ENCODE measurements around the gene RBX1. TPM values are rescaled to one million over a fixed set of nuclear protein-coding genes. Genes with fewer than 3 reads are reported as not detected.

Gene RBX1
- polyA plus RNA-seq, 1 experiment, result 104 TPM

DNA sequence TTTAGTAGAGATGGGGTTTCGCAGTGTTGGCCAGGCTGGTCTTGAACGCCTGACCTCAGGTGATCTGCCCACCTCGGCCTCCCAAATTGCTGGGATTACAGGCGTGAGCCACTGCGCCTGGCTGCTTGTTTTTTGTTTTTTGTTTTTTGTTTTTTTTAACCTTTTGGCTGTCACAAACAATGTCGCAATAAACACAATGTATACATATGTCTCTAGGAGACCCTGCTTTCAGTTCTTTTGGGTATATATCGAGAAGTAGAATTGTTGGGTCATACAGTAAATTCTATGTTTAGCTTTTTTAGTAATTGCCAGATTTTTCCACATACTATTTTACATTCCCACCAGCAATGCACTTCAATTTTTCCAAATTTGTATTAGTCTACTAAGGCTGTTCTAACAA, 28.0 kb downstream of the RBX1 start:
- no peak overlapping the region for H3K27ac ChIP-seq (ENCODE audit: low read depth, low read length)
- POLR2A ChIA-PET, result no interaction called here
- DNase-seq (ENCODE audit: low read depth, low spot score), result no peak
- no peaks in the 10 kb centered on the region for H3K27me3 ChIP-seq (ENCODE audit: control insufficient read depth, insufficient read depth, low read length)
- H3K9me3 ChIP-seq (ENCODE audit: control insufficient read depth, insufficient read depth, low read length), result no peaks in the 10 kb centered on the region; the same call in 1 of the 2 replicates
- CTCF ChIA-PET, result no interaction called here
- TF ChIP-seq, protein P1, sequence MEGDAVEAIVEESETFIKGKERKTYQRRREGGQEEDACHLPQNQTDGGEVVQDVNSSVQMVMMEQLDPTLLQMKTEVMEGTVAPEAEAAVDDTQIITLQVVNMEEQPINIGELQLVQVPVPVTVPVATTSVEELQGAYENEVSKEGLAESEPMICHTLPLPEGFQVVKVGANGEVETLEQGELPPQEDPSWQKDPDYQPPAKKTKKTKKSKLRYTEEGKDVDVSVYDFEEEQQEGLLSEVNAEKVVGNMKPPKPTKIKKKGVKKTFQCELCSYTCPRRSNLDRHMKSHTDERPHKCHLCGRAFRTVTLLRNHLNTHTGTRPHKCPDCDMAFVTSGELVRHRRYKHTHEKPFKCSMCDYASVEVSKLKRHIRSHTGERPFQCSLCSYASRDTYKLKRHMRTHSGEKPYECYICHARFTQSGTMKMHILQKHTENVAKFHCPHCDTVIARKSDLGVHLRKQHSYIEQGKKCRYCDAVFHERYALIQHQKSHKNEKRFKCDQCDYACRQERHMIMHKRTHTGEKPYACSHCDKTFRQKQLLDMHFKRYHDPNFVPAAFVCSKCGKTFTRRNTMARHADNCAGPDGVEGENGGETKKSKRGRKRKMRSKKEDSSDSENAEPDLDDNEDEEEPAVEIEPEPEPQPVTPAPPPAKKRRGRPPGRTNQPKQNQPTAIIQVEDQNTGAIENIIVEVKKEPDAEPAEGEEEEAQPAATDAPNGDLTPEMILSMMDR (IDR thresholded peaks at IDR 0.05; ENCODE audit: low read depth, low read length), result no peak
- no peak overlapping the region for H3K4me3 ChIP-seq (ENCODE audit: low read depth, low read length)

DNA sequence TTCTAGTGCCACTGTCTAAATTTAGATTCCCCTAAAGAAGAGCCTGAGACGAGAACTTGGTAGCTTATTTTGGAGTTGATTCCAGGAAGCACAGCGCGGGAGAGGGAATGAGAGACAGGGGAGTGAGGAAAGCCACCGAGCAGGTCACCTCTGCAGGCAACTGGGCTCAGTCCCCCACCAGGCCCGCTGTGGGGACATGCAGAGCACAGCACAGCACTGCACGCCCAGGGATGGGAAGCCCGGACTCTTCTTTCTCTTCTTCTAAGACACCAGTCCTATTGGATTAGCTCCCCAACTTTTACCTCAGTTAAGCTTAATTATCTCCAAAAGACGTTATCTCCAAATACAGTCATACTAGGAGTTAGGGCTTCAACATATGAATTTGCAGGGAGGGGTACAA, 28.7 kb downstream of the RBX1 start:
- ChIA-PET POLR2A (no interaction called here), CTCF (no interaction called here)
- Histone ChIP-seq H3K9me3 (ENCODE audit: control insufficient read depth, insufficient read depth, low read length) (no peaks in the 10 kb centered on the region; the same call in 1 of the 2 replicates), H3K27me3 (ENCODE audit: control insufficient read depth, insufficient read depth, low read length) (no peaks in the 10 kb centered on the region), H3K27ac (ENCODE audit: low read depth, low read length) (no peak overlapping the region), H3K4me3 (ENCODE audit: low read depth, low read length) (no peak overlapping the region)
- TF ChIP-seq, protein P1 (IDR thresholded peaks at IDR 0.05; ENCODE audit: low read depth, low read length), result no peak
- DNase-seq (ENCODE audit: low read depth, low spot score), result no peak

DNA sequence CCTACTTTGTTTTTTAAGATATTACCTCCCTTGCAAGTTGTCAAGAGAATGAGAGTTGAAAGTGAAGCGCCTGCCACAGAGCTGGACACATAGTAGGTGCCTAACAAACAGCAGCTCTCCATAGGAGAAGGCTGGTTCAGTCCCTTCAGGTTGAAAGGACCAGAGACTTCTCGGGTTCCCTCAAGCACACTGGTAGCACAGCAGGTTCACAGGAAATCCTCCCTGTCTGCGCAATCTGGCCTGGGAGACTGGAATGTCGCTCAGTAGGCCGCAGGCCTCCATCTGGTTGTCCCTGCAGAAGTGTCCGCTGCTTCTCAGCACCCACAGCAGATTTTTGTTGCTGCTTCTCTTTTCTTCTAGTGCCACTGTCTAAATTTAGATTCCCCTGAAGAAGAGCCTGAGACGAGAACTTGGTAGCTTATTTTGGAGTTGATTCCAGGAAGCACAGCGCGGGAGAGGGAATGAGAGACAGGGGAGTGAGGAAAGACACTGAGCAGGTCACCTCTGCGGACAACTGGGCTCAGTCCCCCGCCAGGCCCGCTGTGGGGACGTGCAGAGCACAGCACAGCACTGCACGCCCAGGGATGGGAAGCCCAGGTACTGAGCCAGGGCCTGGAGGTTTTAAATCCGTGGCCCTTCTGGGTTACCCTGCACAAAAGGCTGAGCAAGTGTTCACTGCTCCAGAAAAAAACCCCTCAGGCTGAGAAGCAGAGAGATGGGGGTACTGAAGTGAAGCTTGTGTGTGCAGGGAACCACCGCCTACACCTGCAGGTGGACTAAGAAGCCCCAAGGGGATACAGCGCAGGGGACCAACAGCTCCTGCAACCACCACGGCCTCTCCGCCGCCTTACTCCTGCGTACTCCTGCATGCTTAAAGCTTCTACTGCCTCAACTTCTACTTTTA, 31.6 kb downstream of the RBX1 start:
- H3K4me3 ChIP-seq (ENCODE audit: low read depth, low read length), result no peak overlapping the region
- TF ChIP-seq, protein P1 (IDR thresholded peaks at IDR 0.05; ENCODE audit: low read depth, low read length), result no peak
- H3K27me3 ChIP-seq (ENCODE audit: control insufficient read depth, insufficient read depth, low read length), result no peaks in the 10 kb centered on the region
- ChIA-PET CTCF (no interaction called here), POLR2A (no interaction called here)
- H3K9me3 ChIP-seq (ENCODE audit: control insufficient read depth, insufficient read depth, low read length), result no peaks in the 10 kb centered on the region; the same call in 1 of the 2 replicates
- no peak overlapping the region for H3K27ac ChIP-seq (ENCODE audit: low read depth, low read length)
- no peak for DNase-seq (ENCODE audit: low read depth, low spot score)

DNA sequence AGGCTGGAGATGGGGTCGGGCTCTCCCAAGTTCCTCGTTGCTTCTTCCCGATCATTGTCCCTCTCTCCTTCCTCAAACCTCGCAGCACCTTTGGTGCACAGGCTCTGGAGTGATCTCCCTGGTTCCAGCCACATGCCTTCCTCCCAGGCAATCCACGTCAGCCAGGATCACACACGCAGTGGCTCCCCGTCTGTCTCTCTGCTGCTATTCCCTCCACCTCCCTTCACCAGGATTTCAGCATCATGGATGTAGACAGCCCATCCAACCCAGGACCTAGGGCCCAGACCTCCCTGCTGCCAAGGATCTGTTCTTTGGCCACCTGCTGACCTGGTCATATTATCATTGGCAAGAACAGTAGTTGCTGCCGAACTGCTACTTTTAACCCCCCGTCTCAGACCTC, 40.1 kb downstream of the RBX1 start:
- H3K4me3 ChIP-seq (ENCODE audit: low read depth, low read length), result no peak overlapping the region
- no peak for DNase-seq (ENCODE audit: low read depth, low spot score)
- no peaks in the 10 kb centered on the region for H3K9me3 ChIP-seq (ENCODE audit: control insufficient read depth, insufficient read depth, low read length)
- TF ChIP-seq, protein P1 (IDR thresholded peaks at IDR 0.05; ENCODE audit: low read depth, low read length), result no peak
- H3K27me3 ChIP-seq (ENCODE audit: control insufficient read depth, insufficient read depth, low read length), result peaks cover 30% of the 10 kb centered on the region
- ChIA-PET CTCF (no interaction called here), POLR2A (no interaction called here)
- H3K27ac ChIP-seq (ENCODE audit: low read depth, low read length), result no peak overlapping the region

DNA sequence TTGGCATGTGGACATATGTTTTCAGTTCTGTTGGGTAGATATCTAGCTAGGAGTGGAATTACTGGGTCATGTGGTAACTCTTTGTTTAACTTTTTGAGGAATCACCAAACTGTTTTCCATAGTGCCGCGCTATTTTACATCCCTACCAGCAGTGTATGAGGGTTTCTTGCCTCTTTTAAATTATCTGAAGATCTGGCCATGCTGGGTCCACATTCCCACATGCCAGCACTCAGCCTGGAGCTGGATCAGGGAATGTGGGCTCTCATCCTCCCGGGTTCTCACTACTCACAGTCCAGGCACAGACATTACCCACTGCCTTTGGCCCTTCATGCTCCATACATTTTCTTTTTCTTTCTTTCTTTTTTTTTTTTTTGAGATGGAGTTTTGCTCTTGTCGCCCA, 44.6 kb downstream of the RBX1 start:
- Histone ChIP-seq H3K27me3 (ENCODE audit: control insufficient read depth, insufficient read depth, low read length) (peaks cover 18% of the 10 kb centered on the region), H3K9me3 (ENCODE audit: control insufficient read depth, insufficient read depth, low read length) (no peaks in the 10 kb centered on the region), H3K27ac (ENCODE audit: low read depth, low read length) (no peak overlapping the region), H3K4me3 (ENCODE audit: low read depth, low read length) (no peak overlapping the region)
- CTCF ChIA-PET, result no interaction called here
- TF ChIP-seq, protein P1 (IDR thresholded peaks at IDR 0.05; ENCODE audit: low read depth, low read length), result no peak
- POLR2A ChIA-PET, result no interaction called here
- DNase-seq (ENCODE audit: low read depth, low spot score), result no peak

Measured in AG04450 (cell line).